Fibroblast of upper back skin (primary cell): ENCODE results near the gene RBCK1.
"Not testable (repeated sequence)": the region's sequence is repeated elsewhere in the genome, so short reads cannot be mapped to it uniquely, and the experiment has no call there.

Experiments
- DNase-seq: peaks from one replicate; pipeline ENCODE4 v3.0.0-alpha.2; 2013

The RBCK1 gene

DNA sequence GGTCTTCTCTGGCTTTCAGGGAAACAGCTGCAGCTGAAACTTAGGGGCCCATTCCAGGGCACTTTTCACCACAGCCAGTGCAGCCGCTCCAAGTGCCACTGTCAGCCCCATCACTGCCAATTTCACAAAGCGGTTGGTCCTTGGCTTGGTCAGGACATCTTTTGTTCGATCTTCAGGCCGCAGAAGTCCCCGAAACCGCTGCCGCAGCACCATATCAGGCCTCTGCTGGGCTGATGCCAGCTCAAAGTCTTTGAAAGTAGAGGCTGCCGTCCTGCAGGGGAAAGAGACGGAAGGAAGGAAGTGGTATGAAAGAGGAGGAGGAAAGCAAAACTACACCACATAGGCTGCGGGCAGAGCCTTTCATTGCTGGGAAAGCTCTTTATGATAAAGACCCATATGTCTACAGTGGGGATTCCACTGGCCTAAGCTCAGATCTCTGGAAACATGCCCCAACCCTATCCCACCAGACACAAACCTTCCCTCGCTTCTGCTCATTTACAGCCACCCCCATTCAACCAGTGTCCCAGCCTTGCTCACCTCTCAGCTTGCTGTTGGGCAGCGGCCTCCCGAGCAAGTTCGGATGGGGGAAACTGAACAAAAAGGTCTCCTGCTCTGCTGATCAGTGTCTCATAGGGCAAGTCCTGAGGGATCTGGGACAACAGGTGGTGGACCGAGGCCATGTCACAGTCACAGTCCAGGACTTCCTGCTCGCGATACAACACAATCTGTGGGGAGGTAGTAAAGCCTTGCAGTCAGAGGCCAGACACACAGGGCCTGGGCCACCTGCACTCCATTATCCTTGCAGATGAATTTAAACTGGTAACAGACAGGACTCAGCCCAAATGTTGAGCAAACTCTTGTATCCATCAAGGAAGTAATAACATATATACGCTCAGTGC is 30.7 kb downstream of the RBCK1 start:
- no peak for DNase-seq

DNA sequence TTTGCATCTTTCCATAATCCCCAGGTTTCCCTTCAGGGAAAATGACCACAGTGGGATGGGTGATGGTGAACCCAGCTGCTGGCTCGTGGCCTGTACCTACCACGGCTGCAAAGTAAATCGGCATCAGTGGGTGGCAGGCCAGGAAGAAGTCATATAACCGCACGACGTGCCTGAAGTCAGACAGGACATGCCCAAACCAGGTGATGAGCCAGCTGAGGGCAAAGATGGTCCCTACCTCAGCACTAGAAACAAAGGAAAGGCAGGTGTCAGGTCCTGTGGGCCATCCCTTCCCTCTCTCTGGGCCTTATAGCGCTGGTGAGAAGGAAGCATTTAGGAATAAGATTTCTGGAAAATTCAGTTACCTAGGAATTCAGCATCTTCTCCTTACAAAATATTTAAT is 32.0 kb downstream of the RBCK1 start:
- no peak for DNase-seq

DNA sequence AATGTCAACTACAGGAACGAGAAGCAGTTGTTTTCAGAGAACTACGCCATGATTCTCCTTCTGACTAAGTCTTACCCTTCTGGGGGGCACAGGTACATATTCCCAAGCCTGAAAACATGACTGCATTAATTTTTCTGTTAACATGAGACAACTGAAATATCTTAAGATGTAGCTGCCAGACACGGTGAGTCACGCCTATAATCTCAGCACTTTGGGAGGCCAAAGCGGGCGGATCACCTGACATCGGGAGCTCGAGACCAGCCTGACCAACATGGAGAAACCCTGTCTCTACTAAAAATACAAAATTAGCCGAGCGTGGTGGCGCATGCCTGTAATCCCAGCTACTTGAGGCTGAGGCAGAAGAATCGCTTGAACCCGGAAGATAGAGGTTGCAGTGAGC is 32.5 kb downstream of the RBCK1 start:
- DNase-seq = no peak

DNA sequence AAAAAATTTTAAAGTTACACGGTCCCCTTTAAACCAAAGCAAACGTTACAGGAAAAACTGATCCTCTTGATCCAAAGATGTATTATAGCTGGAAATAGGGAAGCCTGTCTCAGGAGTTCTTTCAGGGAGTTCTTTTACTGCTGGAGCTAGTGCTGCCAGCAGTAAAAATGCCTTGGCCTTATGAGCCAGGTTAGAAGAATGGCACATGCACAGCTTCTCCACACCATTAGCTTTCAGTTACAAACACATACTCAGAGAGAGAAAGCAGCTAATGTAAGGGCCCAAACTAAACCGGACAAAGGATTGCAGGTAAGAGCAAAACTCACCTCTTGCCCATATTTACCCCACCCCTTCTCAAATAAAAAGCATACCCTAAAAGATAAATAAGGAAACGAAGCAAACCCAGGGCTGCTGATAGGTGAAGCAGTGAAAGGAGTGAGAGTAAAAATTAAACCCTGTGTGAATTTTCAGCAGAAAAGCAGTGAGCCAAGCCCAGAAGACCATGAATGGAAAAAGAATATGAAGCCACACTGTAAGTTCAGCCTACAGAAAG is 35.2 kb downstream of the RBCK1 start:
- DNase-seq = no peak

DNA sequence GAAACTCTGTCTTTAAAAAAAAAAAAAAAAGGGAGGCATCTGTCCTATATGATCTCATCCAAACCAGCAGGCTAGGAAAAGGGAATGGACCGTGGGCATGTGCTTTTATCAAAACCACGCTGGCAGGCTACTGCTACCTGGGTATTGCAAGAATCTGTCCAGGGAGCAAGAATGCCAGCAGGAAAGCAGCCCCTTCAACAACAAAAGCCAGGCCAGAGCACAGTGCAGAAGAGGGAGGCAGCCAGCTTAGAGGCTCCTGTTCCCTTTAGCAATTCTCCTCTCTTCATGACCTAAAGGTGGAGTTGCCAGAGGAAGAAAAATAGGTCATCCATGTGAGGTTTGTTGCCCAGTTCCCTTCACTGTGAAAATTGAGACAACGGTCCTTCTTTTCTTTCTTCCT is 36.0 kb downstream of the RBCK1 start:
- no peak for DNase-seq

DNA sequence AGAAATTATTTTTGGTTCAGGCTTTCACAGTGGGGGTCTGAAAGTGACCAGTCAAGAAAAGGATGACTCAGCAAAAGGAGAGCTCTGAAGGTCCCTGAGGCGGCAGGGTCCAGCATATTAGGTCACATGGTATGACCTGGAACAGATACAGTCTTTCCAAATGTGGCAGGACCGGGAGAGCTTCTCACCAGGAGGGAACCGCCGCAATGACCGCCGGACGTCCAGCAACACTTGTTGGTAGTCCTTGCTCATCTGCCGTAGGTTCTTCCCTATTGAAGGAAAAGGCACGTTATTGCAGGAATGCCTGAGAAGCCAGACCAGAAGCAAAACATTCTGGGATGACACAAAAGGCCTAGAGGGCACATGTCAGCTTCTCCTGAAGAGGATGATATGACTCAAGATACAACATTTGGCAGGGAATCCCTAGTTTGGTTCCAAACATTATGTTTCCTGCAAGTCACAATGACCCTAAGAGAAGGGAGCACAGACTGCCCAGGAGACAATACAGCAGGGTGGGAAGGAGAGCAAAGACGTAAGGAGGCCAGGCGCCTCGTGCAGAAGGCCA is 36.8 kb downstream of the RBCK1 start:
- DNase-seq = peak; percentile 22

DNA sequence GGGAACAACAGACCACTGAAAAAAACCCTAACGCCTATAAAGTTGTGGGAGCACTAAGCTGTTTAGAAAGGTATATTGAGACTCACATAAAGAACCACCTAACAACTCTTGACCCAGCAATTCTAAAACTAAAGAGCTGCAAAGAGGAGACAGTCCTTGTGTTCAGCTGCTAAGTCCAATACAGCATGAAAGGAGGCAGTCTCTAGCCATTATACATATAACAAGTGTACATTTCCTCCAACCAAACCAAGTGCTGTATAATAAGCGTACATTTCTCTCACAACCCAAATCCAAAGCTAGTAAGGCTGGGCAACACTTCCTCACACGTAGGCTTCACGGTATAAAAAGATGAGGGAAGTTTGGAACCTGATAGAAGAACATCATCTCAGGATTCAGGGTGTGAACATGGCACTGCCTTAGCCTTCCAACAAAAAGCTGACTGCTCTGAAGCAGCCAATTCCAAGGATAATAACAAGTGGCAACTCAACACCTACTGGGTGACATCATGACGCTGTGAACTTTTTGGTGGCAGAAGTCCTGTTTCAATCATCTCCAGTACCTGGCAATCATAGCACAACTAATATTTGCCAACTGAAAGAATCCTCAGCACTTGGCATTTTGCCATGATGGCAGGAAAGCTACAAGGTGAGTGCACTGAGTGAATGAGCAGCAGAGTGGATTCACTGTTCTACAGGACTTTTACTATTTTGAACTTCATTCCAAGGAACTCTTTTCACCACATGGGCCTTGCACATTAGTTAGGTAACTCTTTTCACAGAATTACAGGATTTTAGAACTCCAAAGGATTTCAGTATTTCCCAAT is 37.6 kb downstream of the RBCK1 start:
- no peak for DNase-seq

DNA sequence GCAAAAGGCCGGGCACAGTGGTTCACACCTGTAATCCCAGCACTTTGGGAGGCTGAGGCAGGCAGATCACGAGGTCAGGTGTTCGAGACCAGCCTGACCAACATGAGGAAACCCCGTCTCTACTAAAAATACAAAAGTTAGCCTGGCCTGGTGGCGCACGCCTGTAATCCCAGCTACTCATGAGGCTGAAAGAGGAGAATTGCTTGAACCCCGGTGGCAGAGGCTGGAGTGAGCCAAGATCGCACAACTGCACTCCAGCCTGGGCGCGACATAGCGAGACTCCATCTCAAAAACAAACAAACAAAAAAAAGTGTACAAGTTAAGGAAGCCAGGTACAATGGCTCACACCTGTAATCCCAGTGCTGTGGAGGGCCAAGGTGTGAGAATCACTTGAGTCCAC is 43.9 kb downstream of the RBCK1 start:
- DNase-seq = not testable (repeated sequence)

DNA sequence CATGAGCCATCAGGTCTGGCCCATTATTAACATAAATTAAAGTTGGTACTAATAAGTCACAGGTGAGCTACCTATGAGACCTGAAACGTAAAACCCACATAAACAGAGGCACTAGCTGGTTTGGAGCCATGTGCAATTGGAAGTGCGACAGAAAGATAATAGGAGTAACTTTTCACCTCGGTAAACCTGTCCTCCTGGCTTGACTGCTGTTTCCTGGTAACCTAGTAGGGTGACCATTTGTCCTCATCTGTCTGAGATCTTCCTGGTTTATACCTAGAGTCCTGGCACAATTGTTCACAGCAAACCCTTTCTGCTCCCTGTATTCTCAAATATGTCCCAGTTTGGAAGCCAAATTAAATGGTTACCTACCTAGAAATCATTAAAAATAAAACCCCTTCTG is 46.9 kb downstream of the RBCK1 start:
- no peak for DNase-seq

DNA sequence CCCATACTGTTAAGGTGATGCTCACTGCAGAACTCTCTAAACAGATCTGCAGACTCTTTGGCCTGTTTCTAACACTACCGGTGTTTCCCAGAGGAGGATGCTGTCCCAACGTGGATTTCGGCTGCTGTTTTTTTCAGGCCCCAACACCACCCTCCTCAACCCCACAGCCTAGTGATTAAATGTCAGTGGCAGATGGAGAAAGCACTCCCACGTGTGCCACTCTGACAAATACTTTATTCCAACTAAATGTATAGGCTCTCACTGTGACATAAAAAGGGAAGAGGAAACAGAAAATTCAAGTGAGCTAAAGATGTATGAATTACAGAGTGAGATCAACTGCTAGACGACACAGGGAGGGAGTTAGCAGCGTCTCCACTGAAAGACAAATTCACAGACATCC is 50.7 kb downstream of the RBCK1 start:
- no peak for DNase-seq

DNA sequence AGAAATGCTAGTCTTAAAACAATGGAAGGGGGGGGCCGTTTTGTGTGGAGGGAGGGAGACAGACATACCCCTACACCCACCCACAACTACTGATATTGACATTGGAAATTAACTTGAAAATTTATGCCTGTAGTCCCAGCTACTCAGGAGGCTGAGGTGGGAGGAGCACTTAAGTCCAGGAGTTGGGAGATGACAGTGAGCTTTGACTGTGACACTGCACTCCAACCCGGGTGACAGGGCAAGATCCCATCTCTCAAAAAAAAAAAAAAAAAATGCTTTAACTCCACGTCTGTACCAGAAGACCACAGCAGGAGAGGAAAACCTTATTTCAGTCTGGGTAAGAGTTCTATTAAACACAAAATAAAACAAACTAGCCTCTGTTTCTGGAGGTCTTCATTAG is 52.1 kb downstream of the RBCK1 start:
- no peak for DNase-seq

DNA sequence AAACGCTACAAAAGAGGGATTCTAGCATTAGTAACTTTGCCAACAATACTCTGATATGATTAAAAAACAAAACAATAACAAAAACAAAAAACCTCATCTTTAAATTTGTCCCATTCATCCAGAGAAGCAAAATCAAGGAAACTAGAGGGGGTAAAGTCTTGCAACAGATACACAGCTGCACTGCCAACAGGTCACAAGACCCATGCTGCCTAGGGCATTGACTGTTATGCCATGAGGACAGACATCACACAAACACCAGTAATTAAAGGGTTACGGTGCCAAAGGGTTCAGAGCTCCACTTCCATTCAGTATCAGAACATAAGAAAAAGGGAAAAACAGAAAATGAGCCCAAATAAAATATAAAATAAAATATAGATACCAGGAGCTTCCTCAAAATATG is 52.6 kb downstream of the RBCK1 start:
- no peak for DNase-seq

DNA sequence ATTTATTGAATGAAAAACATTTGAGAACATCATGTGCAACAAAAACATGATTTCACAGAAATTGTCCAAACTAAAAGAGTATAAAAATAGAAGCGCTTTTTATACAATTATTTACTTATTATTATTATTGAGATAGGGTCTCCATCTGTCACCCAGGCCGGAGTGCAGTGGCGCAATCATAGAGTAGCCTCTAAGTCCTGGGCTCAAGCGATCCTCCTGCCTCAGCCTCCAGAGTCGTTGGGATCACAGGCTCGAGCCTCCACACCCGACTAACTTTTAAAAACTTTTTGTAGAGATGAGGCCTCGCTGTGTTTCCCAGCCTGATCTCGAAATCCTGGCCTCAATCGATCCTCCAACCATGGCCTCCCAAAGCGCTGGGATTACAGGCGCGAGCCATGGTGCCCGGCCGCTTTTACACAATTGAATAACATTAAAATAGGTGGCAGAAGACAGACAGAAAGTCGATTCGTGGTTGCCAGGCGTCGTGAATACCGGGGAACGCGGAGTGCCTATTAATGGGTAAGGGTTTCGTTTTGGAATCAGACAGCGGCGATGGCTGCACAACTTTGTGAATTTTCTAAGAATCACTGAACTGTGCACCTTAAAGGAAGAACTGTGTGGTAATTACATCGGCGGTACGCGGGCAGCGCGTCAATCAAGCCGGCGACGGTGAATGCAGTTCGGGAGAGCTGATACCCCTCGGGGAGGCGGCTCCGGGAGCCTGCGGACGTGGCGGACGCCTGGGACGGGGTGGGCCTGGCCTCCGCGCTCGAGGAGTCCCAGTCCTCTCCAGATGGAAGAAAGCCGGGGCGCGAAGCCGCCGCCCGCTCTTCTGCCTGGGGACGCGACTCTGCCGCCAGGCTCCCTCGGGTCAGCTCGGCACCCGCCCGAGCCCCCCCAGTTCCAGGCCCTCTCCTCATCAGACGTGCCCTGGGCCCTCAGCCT is 53.4 kb downstream of the RBCK1 start:
- DNase-seq = peak; percentile 35

DNA sequence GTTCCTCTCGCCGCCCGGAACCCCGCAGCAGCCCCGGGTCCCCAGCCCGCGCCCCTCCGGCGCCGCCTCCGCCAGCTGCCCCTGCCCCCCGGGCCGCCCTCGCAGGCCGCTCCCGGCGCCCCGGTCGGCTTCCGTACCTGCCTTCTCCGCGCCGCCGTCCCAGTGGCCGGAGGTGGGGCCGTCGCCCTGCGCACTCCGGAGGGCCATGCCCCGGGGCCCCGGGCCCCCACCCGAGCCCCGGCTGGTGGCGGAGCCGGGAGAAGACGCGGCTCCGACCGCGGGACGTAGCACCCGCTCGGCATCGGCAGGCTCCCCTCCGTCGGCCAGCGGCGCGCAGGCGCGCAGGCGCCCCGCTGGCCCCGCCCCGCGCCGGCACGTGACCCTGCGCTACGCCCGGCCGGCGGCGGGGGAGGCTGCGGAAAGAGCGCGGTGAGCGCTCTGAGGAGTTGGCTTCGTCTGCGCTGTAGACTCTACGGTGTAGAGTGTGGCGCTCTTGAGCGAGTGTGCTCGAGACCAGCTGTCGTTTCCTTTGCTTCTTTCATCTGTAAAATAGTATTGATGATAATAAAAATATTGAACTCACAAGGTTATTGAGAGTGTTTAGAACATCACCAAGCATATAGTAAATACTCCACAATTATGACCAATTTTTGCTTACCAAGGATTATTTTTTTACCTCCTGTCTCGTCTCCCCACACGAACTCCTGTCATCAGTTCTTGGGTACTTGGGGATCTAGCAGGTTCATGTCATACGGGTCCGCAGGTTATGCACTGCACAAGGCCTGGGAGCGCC is 54.3 kb downstream of the RBCK1 start, which contains the start of gene TBC1D20:
Gene TBC1D20 (minus strand): TSS at position 335 of the 793 bp plus-strand sequence. CDS start 128 bp downstream, at position 207.
- DNase-seq = peak; percentile 86

DNA sequence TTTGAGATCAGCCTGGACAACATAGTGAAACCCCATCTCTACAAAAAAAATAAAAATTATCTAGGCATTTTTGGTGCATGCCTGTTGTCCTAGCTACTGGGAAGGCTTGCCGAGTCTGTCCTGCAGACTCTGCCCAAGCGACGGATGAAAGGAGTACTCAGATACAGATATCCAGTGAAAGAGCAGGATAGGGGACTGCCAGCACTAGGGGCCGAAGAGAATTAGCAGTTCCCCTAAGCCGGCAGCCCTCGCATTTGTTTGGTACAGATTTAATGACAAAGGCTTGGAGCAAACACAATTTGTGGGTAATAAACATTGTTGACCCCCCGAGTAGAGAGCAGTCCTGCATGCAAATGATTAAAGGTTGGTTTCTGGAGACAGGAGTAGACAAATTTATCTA is 59.7 kb downstream of the RBCK1 start:
- no peak for DNase-seq

DNA sequence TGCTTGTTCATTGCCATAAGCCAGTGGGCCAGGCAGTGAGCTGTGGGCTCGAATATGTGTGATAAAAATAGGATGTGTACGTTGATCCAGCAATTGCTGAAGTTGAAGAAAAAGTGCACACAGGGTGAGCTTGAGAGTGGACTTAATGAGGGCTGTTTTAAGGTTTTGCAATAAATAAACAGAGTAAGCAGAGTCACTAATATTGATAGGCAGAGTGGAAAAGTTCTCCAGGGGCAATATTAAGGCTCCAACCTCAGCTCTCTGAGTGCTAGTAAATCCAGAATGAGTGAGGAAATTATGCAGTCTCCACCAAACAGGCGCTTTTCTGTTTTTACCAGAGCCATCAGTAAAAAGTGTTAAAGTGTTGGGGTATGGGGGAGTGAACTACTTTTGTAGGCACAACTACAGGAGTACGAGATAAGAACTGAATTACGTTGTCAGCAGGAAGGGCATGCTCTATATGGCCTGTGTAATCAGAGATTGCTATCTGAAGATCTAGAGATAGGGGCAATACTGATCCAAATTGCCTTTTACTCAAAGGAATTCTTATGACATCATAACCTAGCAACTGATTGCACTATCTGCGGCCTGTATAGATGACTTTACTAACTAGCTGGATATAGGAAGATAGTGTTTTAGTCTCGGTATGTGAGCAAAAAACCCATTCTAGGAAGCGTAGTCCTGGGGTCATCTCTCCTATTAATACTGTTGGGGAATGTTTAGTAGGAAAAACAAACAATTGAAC is 61.8 kb downstream of the RBCK1 start:
- DNase-seq = no peak

DNA sequence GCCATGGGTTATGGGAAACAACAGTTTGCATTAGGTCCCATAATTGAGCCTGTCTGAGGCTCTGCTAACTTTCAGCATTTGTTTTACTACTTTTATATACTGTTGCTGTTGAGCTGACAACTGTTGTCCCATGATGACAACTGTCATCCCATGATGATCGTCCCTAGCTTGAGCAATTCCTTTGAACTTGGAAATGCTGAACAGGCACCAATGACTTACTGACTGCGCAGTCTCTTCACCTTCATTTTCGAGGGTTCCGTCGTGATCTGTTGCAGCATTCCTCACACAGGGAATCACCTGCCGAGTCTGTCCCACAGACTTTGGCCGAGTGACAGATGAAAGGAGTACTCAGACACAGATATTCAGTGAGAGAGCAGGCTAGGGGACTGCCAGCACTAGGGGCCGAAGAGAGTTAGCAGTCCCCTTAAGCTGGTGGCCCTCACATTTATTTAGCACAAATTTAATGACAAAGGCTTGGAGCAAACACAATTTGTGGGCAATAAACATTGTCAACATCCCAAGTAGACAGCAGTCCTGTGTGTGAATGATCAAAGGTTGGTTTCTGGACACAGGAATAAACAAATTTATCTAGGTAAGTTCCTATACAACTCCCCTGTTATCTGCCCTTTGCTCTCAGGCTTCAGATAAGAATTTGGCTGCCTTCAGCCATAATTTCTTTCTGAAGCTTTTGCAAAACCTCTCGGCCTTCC is 64.2 kb downstream of the RBCK1 start:
- no peak for DNase-seq

DNA sequence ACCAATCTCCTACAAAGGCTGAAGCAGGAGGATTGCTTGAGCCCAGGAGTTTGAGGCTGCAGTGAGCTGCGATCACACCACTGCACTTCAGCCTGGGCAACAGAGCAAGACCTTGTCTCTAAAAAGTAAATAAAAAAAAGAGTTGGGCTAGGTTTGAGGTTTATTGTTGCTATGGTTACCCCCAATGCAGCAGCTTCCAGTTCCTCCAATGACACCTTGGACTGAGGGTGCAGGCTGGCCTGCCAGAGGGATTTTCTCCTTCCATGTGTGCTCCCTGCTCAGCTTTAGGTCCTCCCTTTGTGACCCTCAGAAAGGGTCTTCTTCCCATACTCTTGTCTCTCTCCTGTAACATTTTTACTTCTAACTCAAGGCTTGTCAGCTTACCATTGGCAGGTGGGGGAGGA is 64.8 kb downstream of the RBCK1 start:
- no peak for DNase-seq

DNA sequence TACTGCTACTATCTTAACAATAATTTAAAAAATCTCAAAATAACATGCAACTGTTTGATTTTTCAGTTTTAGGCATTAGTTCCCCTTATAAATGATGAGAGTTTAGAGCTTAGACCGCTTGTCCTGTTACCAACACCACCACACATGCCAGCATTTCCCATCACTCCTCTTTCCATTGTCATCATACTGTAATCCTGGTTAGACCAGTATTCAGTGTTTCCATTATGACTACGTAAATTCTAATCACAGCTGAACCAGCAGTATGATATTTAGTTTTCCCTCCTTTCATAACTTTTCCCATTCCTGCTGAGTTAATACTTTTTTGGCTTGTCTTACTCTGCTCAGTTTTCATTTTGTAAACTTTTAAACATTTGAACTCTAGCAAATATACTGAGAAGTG is 66.5 kb downstream of the RBCK1 start:
- DNase-seq = no peak
